ENCODE measurements around the gene FAM131A. TPM values are rescaled to one million over a fixed set of nuclear protein-coding genes. Genes with fewer than 3 reads are reported as not detected.

Gene FAM131A
- polyA plus RNA-seq, 1 donor (not counting 4 experiments of a cell fraction or from before 2014, with no cell fraction given), result 10.8 TPM

GRCh38 chr3:184291738-184292445 lies 45.5 kb upstream of the FAM131A start:
- DNase-seq (ENCODE audit: low read depth, low spot score), result no peak
- TF ChIP-seq CTCF (optimal IDR thresholded peaks at IDR 0.05 in 1 of 3, IDR thresholded peaks at IDR 0.05 in 1 of 3, conservative IDR thresholded peaks at IDR 0.05 in 1 of 3; ENCODE audit: extremely low read depth in 1 of 3, insufficient read depth in 2 of 3, low read length in 3 of 3), result no peak
- no peak for TF ChIP-seq EZH2 (IDR thresholded peaks at IDR 0.05; ENCODE audit: low read length)
- no peak for FAIRE-seq
- H3K36me3 ChIP-seq (ENCODE audit: control insufficient read depth in 2 of 2, extremely low read depth in 1 of 2, insufficient read depth in 2 of 2, low read length in 2 of 2), result no peaks in the 10 kb centered on the region
- H3K79me2 ChIP-seq (ENCODE audit: control insufficient read depth, insufficient read depth, low read length), result no peaks in the 10 kb centered on the region
- H3K27me3 ChIP-seq (ENCODE audit: control insufficient read depth, extremely low read depth, insufficient read depth, low read length), result no peaks in the 10 kb centered on the region
- H3K4me2 ChIP-seq (ENCODE audit: control insufficient read depth, extremely low read depth, insufficient read depth, low read depth, low read length), result no peak overlapping the region
- no peaks in the 10 kb centered on the region for H3K9me3 ChIP-seq (ENCODE audit: control insufficient read depth, low read depth, low read length)
- no peak overlapping the region for H3K4me3 ChIP-seq (ENCODE audit: control insufficient read depth in 2 of 3, extremely low read depth in 1 of 3, insufficient read depth in 2 of 3, low read depth in 1 of 3, low read length in 3 of 3)
- no peak overlapping the region for H2AFZ ChIP-seq (ENCODE audit: control insufficient read depth, low read length)
- H3K9me1 ChIP-seq (ENCODE audit: control insufficient read depth, extremely low read depth, insufficient read depth, low read length), result no peaks in the 10 kb centered on the region
- dilution Hi-C loops (cut with MboI; ENCODE audit: extremely low pct_ligation_motif_present, low sequenced_read_pairs), result no loop called here
- no peak overlapping the region for H3K9ac ChIP-seq (ENCODE audit: control insufficient read depth, extremely low read depth, insufficient read depth, low read length)
- no peak overlapping the region for H3K27ac ChIP-seq (ENCODE audit: control insufficient read depth, insufficient read depth, low read length)
- H4K20me1 ChIP-seq (ENCODE audit: control insufficient read depth, extremely low read depth, insufficient read depth, low read length), result no peaks in the 10 kb centered on the region
- no peaks in the 10 kb centered on the region for H3K4me1 ChIP-seq (ENCODE audit: control insufficient read depth, extremely low read depth, insufficient read depth, low read length)

DNA sequence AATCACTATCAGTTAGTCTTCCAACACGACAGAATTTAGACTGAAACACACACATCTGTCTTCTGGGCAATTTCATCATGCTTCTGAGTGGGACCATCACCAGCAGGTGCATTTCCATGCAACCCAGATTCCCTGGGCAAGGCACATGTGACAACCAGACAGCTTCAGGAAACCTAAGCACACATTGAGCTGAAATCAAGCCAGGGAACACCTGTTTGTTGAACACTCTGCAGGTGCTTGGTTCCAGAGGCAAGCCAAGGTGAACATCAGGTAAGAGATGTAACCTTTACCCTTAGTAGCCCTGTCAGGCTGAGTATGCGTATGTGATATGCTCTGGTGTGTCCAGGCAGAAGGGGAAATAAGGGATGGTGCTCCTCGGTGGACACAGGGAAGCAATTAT lies 41.6 kb upstream of the FAM131A start:
- TF ChIP-seq EZH2 (IDR thresholded peaks at IDR 0.05; ENCODE audit: low read length) (no peak), CTCF (optimal IDR thresholded peaks at IDR 0.05 in 1 of 3, IDR thresholded peaks at IDR 0.05 in 1 of 3, conservative IDR thresholded peaks at IDR 0.05 in 1 of 3; ENCODE audit: extremely low read depth in 1 of 3, insufficient read depth in 2 of 3, low read length in 3 of 3) (no peak)
- Histone ChIP-seq H3K36me3 (ENCODE audit: control insufficient read depth in 2 of 2, extremely low read depth in 1 of 2, insufficient read depth in 2 of 2, low read length in 2 of 2) (peaks cover 0 to 3% of the 10 kb centered on the region in 2 experiments), H3K4me3 (ENCODE audit: control insufficient read depth in 2 of 3, extremely low read depth in 1 of 3, insufficient read depth in 2 of 3, low read depth in 1 of 3, low read length in 3 of 3) (no peak overlapping the region), H4K20me1 (ENCODE audit: control insufficient read depth, extremely low read depth, insufficient read depth, low read length) (no peaks in the 10 kb centered on the region), H3K79me2 (ENCODE audit: control insufficient read depth, insufficient read depth, low read length) (peaks cover 16% of the 10 kb centered on the region), H2AFZ (ENCODE audit: control insufficient read depth, low read length) (no peak overlapping the region), H3K27me3 (ENCODE audit: control insufficient read depth, extremely low read depth, insufficient read depth, low read length) (no peaks in the 10 kb centered on the region), H3K27ac (ENCODE audit: control insufficient read depth, insufficient read depth, low read length) (no peak overlapping the region), H3K9me1 (ENCODE audit: control insufficient read depth, extremely low read depth, insufficient read depth, low read length) (no peaks in the 10 kb centered on the region), H3K4me2 (ENCODE audit: control insufficient read depth, extremely low read depth, insufficient read depth, low read depth, low read length) (no peak overlapping the region), H3K4me1 (ENCODE audit: control insufficient read depth, extremely low read depth, insufficient read depth, low read length) (peaks cover 7% of the 10 kb centered on the region), H3K9me3 (ENCODE audit: control insufficient read depth, low read depth, low read length) (no peaks in the 10 kb centered on the region), H3K9ac (ENCODE audit: control insufficient read depth, extremely low read depth, insufficient read depth, low read length) (no peak overlapping the region)
- dilution Hi-C loops (cut with MboI; ENCODE audit: extremely low pct_ligation_motif_present, low sequenced_read_pairs), result no loop called here
- DNase-seq (ENCODE audit: low read depth, low spot score), result no peak
- no peak for FAIRE-seq
